H9 (cell line): Measurements from ENCODE around the gene SLC7A4. TPM values are rescaled to one million over a fixed set of nuclear protein-coding genes. Genes with fewer than 3 reads are reported as not detected.

Source experiments
- DNase-seq: peaks from one replicate; pipeline ENCODE4 v3.0.0-alpha.2; 2017
- H2AFZ ChIP-seq: one replicate; pipeline ENCODE4 v1.6.1; 2013; ENCODE audit warnings: mild to moderate bottlenecking, low read length, control low read depth, moderate library complexity
- H2AK5ac ChIP-seq: 2 replicates; pipeline ENCODE4 v1.6.1; 2013; ENCODE audit warnings: low read length, control low read depth, mixed read lengths; ENCODE audit not compliant: insufficient read length
- H2BK120ac ChIP-seq: one replicate; pipeline ENCODE4 v1.6.1; 2013; ENCODE audit warnings: low read depth, mild to moderate bottlenecking, low read length, control low read depth, inconsistent platforms; ENCODE audit not compliant: poor library complexity, severe bottlenecking
- H2BK12ac ChIP-seq: 2 replicates; pipeline ENCODE4 v1.6.1; 2013; ENCODE audit warnings: low read length, control low read depth, mixed read lengths, low read depth; ENCODE audit not compliant: insufficient read length
- H2BK15ac ChIP-seq: 2 replicates; pipeline ENCODE4 v1.6.1; 2013; ENCODE audit warnings: low read depth, low read length, control low read depth
- H2BK20ac ChIP-seq: one replicate; pipeline ENCODE4 v1.6.1; 2013; ENCODE audit warnings: low read depth, mild to moderate bottlenecking, low read length, control low read depth, inconsistent platforms; ENCODE audit not compliant: poor library complexity, severe bottlenecking
- H2BK5ac ChIP-seq: 2 replicates; pipeline ENCODE4 v1.6.1; 2013; ENCODE audit warnings: low read length, control low read depth, mixed read lengths; ENCODE audit not compliant: insufficient read length
- H3K14ac ChIP-seq: 2 replicates; pipeline ENCODE4 v1.6.1; 2013; ENCODE audit warnings: low read length, control low read depth; ENCODE audit not compliant: insufficient read depth
- H3K18ac ChIP-seq: 2 replicates; pipeline ENCODE4 v1.6.1; 2013; ENCODE audit warnings: low read depth, mild to moderate bottlenecking, mixed read lengths, low read length, control low read depth; ENCODE audit not compliant: insufficient read length
- H3K23ac ChIP-seq: 2 replicates; pipeline ENCODE4 v1.6.1; 2013; ENCODE audit warnings: low read length, control low read depth, mixed read lengths, low read depth; ENCODE audit not compliant: insufficient read length
- H3K23me2 ChIP-seq: 2 replicates; pipeline ENCODE4 v1.6.1; 2013; ENCODE audit warnings: low read depth, mild to moderate bottlenecking, mixed read lengths, low read length, control low read depth; ENCODE audit not compliant: insufficient read length, poor library complexity, severe bottlenecking
- H3K27ac ChIP-seq: 2 replicates; pipeline ENCODE4 v1.5.1; 2013; ENCODE audit warnings: low read length, control low read depth, mixed read lengths, low read depth; ENCODE audit not compliant: insufficient read length
- H3K27me3 ChIP-seq: 2 replicates; pipeline ENCODE4 v1.6.1; 2013; ENCODE audit warnings: low read length, control low read depth, inconsistent platforms; ENCODE audit not compliant: insufficient read depth
- H3K4ac ChIP-seq: 2 replicates; pipeline ENCODE4 v1.6.1; 2013; ENCODE audit warnings: low read depth, mild to moderate bottlenecking, control low read depth, inconsistent platforms, low read length, moderate library complexity
- H3K4me1 ChIP-seq: 2 replicates; pipeline ENCODE4 v1.6.1; 2013; ENCODE audit warnings: low read length, control low read depth, inconsistent platforms; ENCODE audit not compliant: insufficient read depth
- H3K4me2 ChIP-seq: 2 replicates; pipeline ENCODE4 v1.6.1; 2013; ENCODE audit warnings: low read length, control low read depth, mixed read lengths; ENCODE audit not compliant: insufficient read length, insufficient read depth
- H3K56ac ChIP-seq: 2 replicates; pipeline ENCODE4 v1.6.1; 2013; ENCODE audit warnings: low read depth, mild to moderate bottlenecking, mixed read lengths, low read length, control low read depth; ENCODE audit not compliant: insufficient read length
- H3K79me1 ChIP-seq: 2 replicates; pipeline ENCODE4 v1.6.1; 2013; ENCODE audit warnings: low read depth, mild to moderate bottlenecking, moderate library complexity, low read length, control low read depth, inconsistent platforms; ENCODE audit not compliant: insufficient read depth, poor library complexity, severe bottlenecking
- H3K79me2 ChIP-seq: 2 replicates; pipeline ENCODE4 v1.6.1; 2013; ENCODE audit warnings: low read length, control low read depth, inconsistent platforms; ENCODE audit not compliant: insufficient read depth
- H3K9ac ChIP-seq: 2 replicates; pipeline ENCODE4 v1.6.1; 2013; ENCODE audit warnings: low read length, control low read depth, mixed read lengths; ENCODE audit not compliant: insufficient read length; ENCODE audit errors: extremely low read depth
- H3K9me3 ChIP-seq: one replicate; pipeline ENCODE4 v1.6.1; 2013; ENCODE audit warnings: low read depth, low read length, inconsistent platforms; ENCODE audit not compliant: control insufficient read depth
- H3T11ph ChIP-seq: one replicate; pipeline ENCODE4 v1.6.1; 2013; ENCODE audit warnings: mild to moderate bottlenecking, low read length, control low read depth, inconsistent platforms
- H4K20me1 ChIP-seq: one replicate; pipeline ENCODE4 v1.6.1; 2013; ENCODE audit not compliant: control insufficient read depth, insufficient read length, insufficient read depth
- H4K5ac ChIP-seq: 2 replicates; pipeline ENCODE4 v1.6.1; 2013; ENCODE audit warnings: low read depth, mild to moderate bottlenecking, mixed read lengths, low read length, control low read depth; ENCODE audit not compliant: insufficient read length
- H4K8ac ChIP-seq: replicated peaks from 2 replicates; pipeline ENCODE4 v1.6.1; 2013; ENCODE audit warnings: low read length, control low read depth, mixed read lengths, low read depth; ENCODE audit not compliant: insufficient read length
- H4K91ac ChIP-seq: 2 replicates; pipeline ENCODE4 v1.6.1; 2013; ENCODE audit warnings: low read depth, mild to moderate bottlenecking, moderate library complexity, mixed read lengths, low read length, control low read depth; ENCODE audit not compliant: insufficient read length
- H3K27ac Mint-ChIP-seq, 3 experiments: 2 replicates in 2 of 3; 3 replicates in 1 of 3; pipeline ENCODE4 v1.8.0; 2020 to 2021; ENCODE audit warnings: mixed read lengths in 3 of 3, mild to moderate bottlenecking in 1 of 3, moderate library complexity in 1 of 3
- H3K27me3 Mint-ChIP-seq: 2 replicates; pipeline ENCODE4 v1.8.0; 2021; ENCODE audit warnings: low read depth, mild to moderate bottlenecking, moderate library complexity, mixed read lengths
- H3K36me3 Mint-ChIP-seq, 3 experiments: 2 replicates in 2 of 3; 3 replicates in 1 of 3; pipeline ENCODE4 v1.8.0; 2020 to 2021; ENCODE audit warnings: low read depth in 3 of 3, mixed read lengths in 3 of 3; ENCODE audit not compliant: insufficient read depth in 1 of 3
- H3K4me1 Mint-ChIP-seq, 2 experiments: 2 replicates each; pipeline ENCODE4 v1.8.0; 2020; ENCODE audit warnings: mixed read lengths in 2 of 2
- H3K4me3 Mint-ChIP-seq, 2 experiments: 2 replicates in 1 of 2; 3 replicates in 1 of 2; pipeline ENCODE4 v1.8.0; 2020 to 2021; ENCODE audit warnings: mild to moderate bottlenecking in 2 of 2, mixed read lengths in 2 of 2, moderate library complexity in 1 of 2
- H3K9me3 Mint-ChIP-seq, 2 experiments: 2 replicates in 1 of 2; 3 replicates in 1 of 2; pipeline ENCODE4 v1.8.0; 2020; ENCODE audit warnings: mild to moderate bottlenecking in 2 of 2, mixed read lengths in 2 of 2, moderate library complexity in 1 of 2
- CTCF ChIP-seq: fragments of 200-600 bp; sonication (generic); conservative IDR thresholded peaks from 3 replicates; pipeline ENCODE4 v1.8.0; 2021; ENCODE audit warnings: antibody characterized with exemption, mild to moderate bottlenecking
- WGBS: extraction: QIAGEN DNeasy Blood & Tissue Kit; methylation state at CpG from one replicate; pipeline ENCODE4 v1.1.7; 2013; ENCODE audit warnings: missing lambda C conversion rate, low lambda C conversion rate, mixed read lengths; ENCODE audit not compliant: insufficient read length; ENCODE audit errors: extremely low coverage; 5-methylcytosine and 5-hydroxymethylcytosine counted together
- total RNA-seq: library from RNA; stranded (reverse); gene quantifications from 2 replicates; pipeline ENCODE4 v1.2.1, GENCODE V29; 2021

SLC7A4 gene
- total RNA-seq, 1 experiment from 2014 or later: 0.09 TPM

- Histone ChIP-seq H3K18ac (peak overlapping the region; percentile 13), H3K27me3 (no peaks in the 10 kb centered on the region), H3K4me1 (no peaks in the 10 kb centered on the region; the same call in 1 of the 2 replicates), H2BK12ac (no peak overlapping the region), H3K79me2 (no peaks in the 10 kb centered on the region), H3K23me2 (peaks cover 11% of the 10 kb centered on the region), H3K23ac (no peak overlapping the region), H3K4ac (no peak overlapping the region), H4K20me1 (no peaks in the 10 kb centered on the region), H2BK20ac (no peak overlapping the region), H2BK120ac (no peak overlapping the region), H3K4me2 (peak overlapping the region; percentile 57), H3T11ph (no peak overlapping the region), H4K8ac (no peak overlapping the region), H3K9me3 (no peaks in the 10 kb centered on the region), H3K14ac (peak overlapping the region; percentile 16; the same call in 1 of the 2 replicates), H3K9ac (peak overlapping the region; percentile 48), H2AK5ac (no peak overlapping the region), H2AFZ (no peak overlapping the region), H3K56ac (no peak overlapping the region), H3K79me1 (no peaks in the 10 kb centered on the region), H3K27ac (no peak overlapping the region), H2BK5ac (no peak overlapping the region), H4K5ac (no peak overlapping the region), H4K91ac (no peak overlapping the region), H2BK15ac (no peak overlapping the region)
- TF ChIP-seq CTCF: no peak
- DNase-seq: no peak
- Mint-ChIP-seq H3K4me1 (peaks cover 11 to 17% of the 10 kb centered on the region in 2 experiments), H3K27me3 (no peaks in the 10 kb centered on the region), H3K9me3 (no peaks in the 10 kb centered on the region), H3K27ac (peak overlapping the region; percentile 63 to 96 (median 93); a peak in 4 of 7 replicates), H3K36me3 (peaks cover 0 to 11% (median 0%) of the 10 kb centered on the region in 3 experiments; a peak in 3 of 7 replicates), H3K4me3 (peak overlapping the region; percentile 88 to 92)
- WGBS: no CpG with 5 or more reads among the region's 26 CpGs
These were observed 31.3 kb downstream of the SLC7A4 start for GRCh38 chr22:21000987-21001600.
